Mucosa of descending colon (tissue), 3 donors: ENCODE data around the gene CXCR6. TPM values are rescaled to one million over a fixed set of nuclear protein-coding genes. Genes with fewer than 3 reads are reported as not detected.

Experiments used
- ATAC-seq: fragments of 200-7000 bp; cut with Tn5 transposase; one replicate; pipeline ENCODE4 v1.9.1; 2020; ENCODE audit warnings: mild to moderate bottlenecking, moderate library complexity
- DNase-seq, 3 donors: peaks; one replicate each; pipeline ENCODE4 v3.0.0-alpha.2; 2020
- H3K36me3 ChIP-seq: fragments of 200-600 bp; one replicate; pipeline ENCODE4 v1.8.0; 2021; ENCODE audit warnings: low read depth, mild to moderate bottlenecking
- H3K4me1 ChIP-seq: fragments of 200-600 bp; one replicate; pipeline ENCODE4 v1.8.0; 2021; ENCODE audit warnings: low read depth, mild to moderate bottlenecking
- H3K4me3 ChIP-seq: fragments of 200-600 bp; one replicate; pipeline ENCODE4 v1.8.0; 2021; ENCODE audit warnings: mild to moderate bottlenecking
- H3K9me3 ChIP-seq: fragments of 200-600 bp; one replicate; pipeline ENCODE4 v1.8.0; 2021; ENCODE audit warnings: mild to moderate bottlenecking
- CTCF ChIP-seq: fragments of 200-600 bp; IDR thresholded peaks from one replicate; pipeline ENCODE4 v1.8.0; 2022; ENCODE audit warnings: antibody characterized with exemption, mild to moderate bottlenecking
- intact Hi-C, 2 donors: fragments of 100-400 bp; cut with DNase I in 1 of 2; cut with micrococcal nuclease in 1 of 2; formaldehyde crosslinking; loops; one replicate each; pipeline versions ENCODE4 v1.11.0 to v1.11.1; 2022; cut with DNase I, micrococcal nuclease
- total RNA-seq, 3 donors: library from RNA; stranded (reverse); fragmentation: NEBNext Ultra II Directional in 2 of 3; extraction: Animal tissue kit (Norgen Biotek cat#: 25700) in 2 of 3; gene quantifications; one replicate each; pipeline versions ENCODE4 v1.2.1 to v1.2.4, GENCODE V29; 2021 to 2023
- donor health status: DM: no; HTN: no; CAD: no; lungs with moderate emphysema.
- donor health status: DM: no; HTN: no; CAD: no.
- donor health status: DM: no; HTN: yes; CAD: no.

Gene CXCR6
- total RNA-seq, 3 donors from 2014 or later: 1.5 to 3.6 (median 1.7) TPM

GRCh38 chr3:45986303-45986982 lies 43.2 kb downstream of the CXCR6 start:
- Histone ChIP-seq H3K4me3 (no peak overlapping the region), H3K4me1 (peaks cover 37% of the 10 kb centered on the region), H3K9me3 (no peaks in the 10 kb centered on the region), H3K36me3 (no peaks in the 10 kb centered on the region)
- intact Hi-C loops: no loop called here
- ATAC-seq (peak; percentile 90), DNase-seq (peak in 2 of 3 donors; percentile 42 to 47)
- no peak for TF ChIP-seq CTCF

GRCh38 chr3:45987368-45988291 lies 44.4 kb downstream of the CXCR6 start:
- TF ChIP-seq CTCF: no peak
- Histone ChIP-seq H3K36me3 (no peaks in the 10 kb centered on the region), H3K4me1 (peaks cover 41% of the 10 kb centered on the region), H3K9me3 (no peaks in the 10 kb centered on the region), H3K4me3 (no peak overlapping the region)
- DNase-seq (no peak), ATAC-seq (no peak)
- intact Hi-C loops: no loop called here

- ATAC-seq: no peak
- H3K4me3 ChIP-seq: no peak overlapping the region
- no peak for TF ChIP-seq CTCF
- no peaks in the 10 kb centered on the region for H3K36me3 ChIP-seq
- intact Hi-C loops: no loop called here
- DNase-seq: no peak
- H3K9me3 ChIP-seq: no peaks in the 10 kb centered on the region
- peaks cover 41% of the 10 kb centered on the region for H3K4me1 ChIP-seq
Observed at GRCh38 chr3:45988362-45988761, 45.1 kb downstream of the CXCR6 start.

GRCh38 chr3:45988804-45989203 lies 45.5 kb downstream of the CXCR6 start:
- no peak for TF ChIP-seq CTCF
- Histone ChIP-seq H3K4me1 (peaks cover 41% of the 10 kb centered on the region), H3K9me3 (no peaks in the 10 kb centered on the region), H3K36me3 (no peaks in the 10 kb centered on the region), H3K4me3 (no peak overlapping the region)
- intact Hi-C loops: no loop called here
- DNase-seq (no peak), ATAC-seq (peak; percentile 29)

GRCh38 chr3:45990181-45990580 lies 46.9 kb downstream of the CXCR6 start:
- Histone ChIP-seq H3K9me3 (no peaks in the 10 kb centered on the region), H3K4me1 (peaks cover 46% of the 10 kb centered on the region), H3K4me3 (no peak overlapping the region), H3K36me3 (no peaks in the 10 kb centered on the region)
- ATAC-seq: no peak
- no peak for TF ChIP-seq CTCF
- intact Hi-C loops: no loop called here
- no peak for DNase-seq
